Chondrocyte (in vitro differentiated cells): Measurements from ENCODE around the gene CYP46A1. TPM values are rescaled to one million over a fixed set of nuclear protein-coding genes. Genes with fewer than 3 reads are reported as not detected.
A peak's percentile ranks its signal among the peaks of the same experiment; 100 is the strongest.

Experiments
- DNase-seq: peaks from one replicate; pipeline ENCODE4 v3.0.0; 2021; ENCODE audit warnings: mixed read lengths, low spot score
- H3K27ac Mint-ChIP-seq: one replicate; pipeline ENCODE4 v1.8.0; 2021; ENCODE audit warnings: mild to moderate bottlenecking, moderate library complexity, mixed read lengths; ENCODE audit not compliant: unreplicated experiment
- H3K27me3 Mint-ChIP-seq: 2 replicates; pipeline ENCODE4 v1.8.0; 2021; ENCODE audit warnings: low read depth, mixed read lengths
- H3K36me3 Mint-ChIP-seq: 2 replicates; pipeline ENCODE4 v1.8.0; 2021; ENCODE audit warnings: low read depth, mixed read lengths
- H3K4me1 Mint-ChIP-seq: 2 replicates; pipeline ENCODE4 v1.8.0; 2021; ENCODE audit warnings: low read depth, mild to moderate bottlenecking, mixed read lengths
- H3K4me3 Mint-ChIP-seq: one replicate; pipeline ENCODE4 v1.8.0; 2021; ENCODE audit warnings: mild to moderate bottlenecking, moderate library complexity, mixed read lengths; ENCODE audit not compliant: unreplicated experiment
- H3K9me3 Mint-ChIP-seq: 2 replicates; pipeline ENCODE4 v1.8.0; 2021; ENCODE audit warnings: low read depth, mixed read lengths
- total RNA-seq: library from RNA; stranded (reverse); gene quantifications from 3 replicates; pipeline ENCODE4 v1.2.1, GENCODE V29; 2021
- TF ChIP-seq, protein P1 (sequence below): fragments of 200-600 bp; sonication (generic); IDR thresholded peaks from 2 replicates; pipeline ENCODE4 v1.5.0; 2021; ENCODE audit warnings: antibody characterized with exemption, mild to moderate bottlenecking, moderate library complexity

The CYP46A1 gene
- total RNA-seq, 1 donor from 2014 or later: 0.72 TPM

DNA sequence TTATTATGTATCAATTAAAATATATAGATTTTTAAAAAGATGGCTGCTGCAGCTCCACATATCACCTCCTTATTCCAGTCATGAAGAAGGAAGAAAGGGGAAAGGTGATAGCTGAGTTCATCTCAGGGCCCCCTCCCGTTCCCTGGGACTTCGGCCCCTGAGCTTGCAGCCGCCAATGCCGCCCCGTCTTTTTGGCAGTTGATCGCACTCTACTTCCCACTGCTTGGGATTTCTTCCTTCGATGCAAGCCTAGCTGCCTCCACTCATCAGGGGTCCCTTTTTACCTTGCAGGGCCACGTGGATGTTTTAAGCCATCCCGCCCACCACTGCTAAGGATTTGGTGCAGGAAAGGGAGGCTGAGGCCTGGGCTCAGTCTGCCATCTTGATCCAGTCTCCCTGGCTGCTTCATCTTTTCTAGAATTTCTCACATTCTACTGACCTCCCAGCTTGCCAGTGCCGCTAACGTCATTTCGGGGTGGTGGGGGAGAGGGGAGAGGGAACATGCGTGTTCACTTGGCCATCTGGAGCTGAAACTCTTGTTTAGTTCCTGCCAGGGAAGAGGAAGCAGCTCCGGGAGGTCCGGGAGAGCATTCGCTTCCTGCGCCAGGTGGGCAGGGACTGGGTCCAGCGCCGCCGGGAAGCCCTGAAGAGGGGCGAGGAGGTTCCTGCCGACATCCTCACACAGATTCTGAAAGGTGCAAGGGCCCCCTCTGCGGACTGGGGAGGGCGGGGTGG, 31.3 kb downstream of the CYP46A1 start:
- no peak overlapping the region for H3K4me3 Mint-ChIP-seq
- TF ChIP-seq, protein P1, sequence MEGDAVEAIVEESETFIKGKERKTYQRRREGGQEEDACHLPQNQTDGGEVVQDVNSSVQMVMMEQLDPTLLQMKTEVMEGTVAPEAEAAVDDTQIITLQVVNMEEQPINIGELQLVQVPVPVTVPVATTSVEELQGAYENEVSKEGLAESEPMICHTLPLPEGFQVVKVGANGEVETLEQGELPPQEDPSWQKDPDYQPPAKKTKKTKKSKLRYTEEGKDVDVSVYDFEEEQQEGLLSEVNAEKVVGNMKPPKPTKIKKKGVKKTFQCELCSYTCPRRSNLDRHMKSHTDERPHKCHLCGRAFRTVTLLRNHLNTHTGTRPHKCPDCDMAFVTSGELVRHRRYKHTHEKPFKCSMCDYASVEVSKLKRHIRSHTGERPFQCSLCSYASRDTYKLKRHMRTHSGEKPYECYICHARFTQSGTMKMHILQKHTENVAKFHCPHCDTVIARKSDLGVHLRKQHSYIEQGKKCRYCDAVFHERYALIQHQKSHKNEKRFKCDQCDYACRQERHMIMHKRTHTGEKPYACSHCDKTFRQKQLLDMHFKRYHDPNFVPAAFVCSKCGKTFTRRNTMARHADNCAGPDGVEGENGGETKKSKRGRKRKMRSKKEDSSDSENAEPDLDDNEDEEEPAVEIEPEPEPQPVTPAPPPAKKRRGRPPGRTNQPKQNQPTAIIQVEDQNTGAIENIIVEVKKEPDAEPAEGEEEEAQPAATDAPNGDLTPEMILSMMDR: no peak
- no peaks in the 10 kb centered on the region for H3K4me1 Mint-ChIP-seq
- DNase-seq: peak; percentile 60
- H3K27me3 Mint-ChIP-seq: peaks cover 7% of the 10 kb centered on the region
- H3K36me3 Mint-ChIP-seq: peaks cover 9% of the 10 kb centered on the region
- H3K27ac Mint-ChIP-seq: no peak overlapping the region
- H3K9me3 Mint-ChIP-seq: peaks cover 4% of the 10 kb centered on the region

DNA sequence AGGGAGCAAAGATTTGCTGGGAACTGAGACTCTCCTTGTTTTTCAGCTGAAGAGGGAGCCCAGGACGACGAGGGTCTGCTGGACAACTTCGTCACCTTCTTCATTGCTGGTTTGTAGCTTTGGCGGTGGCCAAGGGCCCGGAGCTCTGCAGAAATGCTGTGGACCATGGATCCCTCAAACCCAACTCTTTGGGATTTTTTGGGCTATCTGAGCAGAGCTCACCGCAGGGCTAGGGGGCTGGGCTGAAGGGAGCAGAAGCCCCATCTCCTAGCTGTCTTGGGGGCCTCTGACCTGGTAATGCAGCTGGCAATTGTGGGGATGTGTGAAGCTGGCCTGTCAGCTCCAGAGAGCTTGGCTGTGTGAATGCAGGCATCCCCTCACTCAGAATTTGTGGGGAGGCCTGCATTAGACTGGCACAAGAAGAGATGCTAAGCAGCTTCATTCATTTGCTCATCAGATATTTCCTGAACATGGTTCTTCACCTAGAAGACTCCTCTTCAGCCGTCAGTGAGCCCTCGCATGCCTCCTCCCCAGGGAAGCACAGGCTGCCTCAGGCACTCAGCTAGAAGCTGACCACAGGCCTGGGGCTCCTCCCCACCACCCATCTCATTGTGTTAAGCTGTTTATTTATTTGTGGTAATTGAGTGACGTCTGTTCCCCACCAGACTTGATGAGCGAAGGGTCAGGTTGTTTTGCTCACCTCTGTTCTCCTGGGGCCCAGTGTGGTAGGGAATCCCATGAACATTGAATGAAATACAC, 32.2 kb downstream of the CYP46A1 start:
- TF ChIP-seq, protein P1: no peak
- peaks cover 4% of the 10 kb centered on the region for H3K9me3 Mint-ChIP-seq
- H3K27me3 Mint-ChIP-seq: peaks cover 7% of the 10 kb centered on the region
- H3K4me1 Mint-ChIP-seq: no peaks in the 10 kb centered on the region
- no peak overlapping the region for H3K4me3 Mint-ChIP-seq
- peaks cover 9% of the 10 kb centered on the region for H3K36me3 Mint-ChIP-seq
- H3K27ac Mint-ChIP-seq: no peak overlapping the region
- DNase-seq: no peak

DNA sequence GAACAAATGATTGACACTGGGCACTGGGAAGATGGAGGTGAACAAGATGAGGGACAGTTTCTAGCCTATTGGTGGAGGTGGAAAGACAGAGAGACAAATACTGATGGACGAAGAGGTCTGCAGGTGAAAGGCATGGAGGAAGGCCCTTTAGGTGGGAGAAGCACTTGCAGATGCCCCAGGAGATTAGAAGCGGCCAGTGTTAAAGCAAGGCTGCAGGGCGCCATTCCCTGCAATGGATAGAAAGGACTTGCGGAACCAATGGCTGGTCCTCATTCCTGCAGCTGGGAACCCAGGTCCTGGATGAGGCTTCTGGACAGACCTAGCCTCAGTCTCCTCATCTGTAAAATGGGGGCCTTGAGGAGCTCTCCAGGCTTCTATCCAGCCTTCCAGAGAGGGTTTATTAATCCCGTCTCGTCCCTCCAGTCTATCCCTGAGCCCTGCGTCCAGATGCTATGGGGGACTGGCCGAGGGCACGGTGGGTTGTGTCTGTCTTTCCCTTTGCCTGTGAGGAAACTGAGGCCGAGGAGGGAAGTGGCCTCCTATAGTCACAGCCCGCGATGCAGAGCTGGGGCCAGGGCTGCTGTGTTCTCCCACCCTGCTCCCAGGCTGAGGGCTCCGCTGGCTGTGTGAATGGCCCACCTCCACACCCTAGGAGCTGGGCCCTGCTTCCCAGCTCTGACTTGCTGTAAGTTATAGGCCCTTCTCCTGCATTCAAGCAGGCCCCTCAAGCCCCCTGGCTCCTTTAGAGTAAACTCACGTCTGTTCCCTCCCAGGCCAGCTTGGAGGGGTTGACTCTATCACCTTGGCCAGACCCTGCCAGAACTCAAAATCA, 33.0 kb downstream of the CYP46A1 start:
- Mint-ChIP-seq H3K27ac (no peak overlapping the region), H3K4me1 (no peaks in the 10 kb centered on the region)
- peak; percentile 75 for DNase-seq

GRCh38 chr14:99717682-99718013, 33.5 kb downstream of the CYP46A1 start:
- H3K9me3 Mint-ChIP-seq: peaks cover 4% of the 10 kb centered on the region
- H3K4me1 Mint-ChIP-seq: no peaks in the 10 kb centered on the region
- no peak for DNase-seq
- H3K27me3 Mint-ChIP-seq: peaks cover 3% of the 10 kb centered on the region
- H3K4me3 Mint-ChIP-seq: no peak overlapping the region
- peaks cover 4% of the 10 kb centered on the region for H3K36me3 Mint-ChIP-seq
- no peak overlapping the region for H3K27ac Mint-ChIP-seq
- TF ChIP-seq, protein P1: no peak

More for the DNA sequence above, 33.0 kb downstream of the CYP46A1 start:
- TF ChIP-seq, protein P1: no peak
- peaks cover 3% of the 10 kb centered on the region for H3K27me3 Mint-ChIP-seq
- no peak overlapping the region for H3K4me3 Mint-ChIP-seq
- peaks cover 9% of the 10 kb centered on the region for H3K36me3 Mint-ChIP-seq
- peaks cover 4% of the 10 kb centered on the region for H3K9me3 Mint-ChIP-seq
